ENCODE results near the gene RABL2A. TPM values are rescaled to one million over a fixed set of nuclear protein-coding genes. Genes with fewer than 3 reads are reported as not detected.
"Not testable (repeated sequence)": the region's sequence is repeated elsewhere in the genome, so short reads cannot be mapped to it uniquely, and the experiment has no call there.

The RABL2A gene
- total RNA-seq, 1 donor from 2014 or later, result 23.5 TPM

DNA sequence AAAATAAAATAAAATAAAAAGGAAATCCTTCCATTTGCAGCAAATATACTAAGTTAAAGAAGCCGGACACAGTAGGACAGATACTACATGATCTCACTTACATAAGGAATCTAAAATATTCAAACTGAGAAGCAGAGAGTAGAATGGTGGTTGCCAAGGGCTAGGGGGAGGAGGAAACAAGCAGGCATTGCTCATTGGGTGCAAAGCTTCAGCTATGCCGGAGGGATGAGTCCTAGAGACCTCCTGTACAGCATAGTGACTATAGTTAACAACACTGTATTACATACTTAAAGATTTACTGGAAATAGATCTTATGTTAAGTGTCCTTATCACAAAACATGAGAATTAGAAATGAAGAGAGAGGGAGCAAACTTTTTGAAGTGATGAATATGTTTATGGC is 19.2 kb downstream of the RABL2A start:
- H3K9me3 Mint-ChIP-seq; DNase-seq; H3K36me3 Mint-ChIP-seq (ENCODE audit: low read depth); H3K27ac Mint-ChIP-seq; H3K4me3 Mint-ChIP-seq; H3K4me1 Mint-ChIP-seq; H3K27me3 Mint-ChIP-seq; intact Hi-C loops (cut with micrococcal nuclease): not testable (repeated sequence)

DNA sequence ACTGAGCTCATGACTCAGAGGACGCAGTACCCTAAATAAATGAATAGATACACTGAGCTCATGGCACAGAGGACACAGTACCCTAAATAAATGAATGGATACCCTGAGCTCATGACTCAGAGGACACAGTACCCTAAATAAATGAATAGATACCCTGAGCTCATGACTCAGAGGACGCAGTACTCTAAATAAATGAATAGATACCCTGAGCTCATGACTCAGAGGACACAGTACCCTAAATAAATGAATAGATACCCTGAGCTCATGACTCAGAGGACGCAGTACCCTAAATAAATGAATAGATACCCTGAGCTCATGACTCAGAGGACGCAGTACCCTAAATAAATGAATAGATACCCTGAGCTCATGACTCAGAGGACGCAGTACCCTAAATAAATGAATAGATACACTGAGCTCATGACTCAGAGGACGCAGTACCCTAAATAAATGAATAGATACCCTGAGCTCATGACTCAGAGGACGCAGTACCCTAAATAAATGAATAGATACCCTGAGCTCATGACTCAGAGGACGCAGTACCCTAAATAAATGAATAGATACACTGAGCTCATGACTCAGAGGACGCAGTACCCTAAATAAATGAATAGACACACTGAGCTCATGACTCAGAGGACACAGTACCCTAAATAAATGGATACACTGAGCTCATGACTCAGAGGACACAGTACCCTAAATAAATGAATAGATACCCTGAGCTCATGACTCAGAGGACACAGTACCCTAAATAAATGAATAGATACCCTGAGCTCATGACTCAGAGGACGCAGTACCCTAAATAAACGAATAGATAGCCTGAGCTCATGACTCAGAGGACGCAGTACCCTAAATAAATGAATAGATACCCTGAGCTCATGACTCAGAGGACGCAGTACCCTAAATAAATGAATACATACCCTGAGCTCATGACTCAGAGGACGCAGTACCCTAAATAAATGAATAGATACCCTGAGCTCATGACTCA is 24.1 kb downstream of the RABL2A start:
- H3K27ac Mint-ChIP-seq; H3K4me1 Mint-ChIP-seq; DNase-seq; H3K4me3 Mint-ChIP-seq; H3K9me3 Mint-ChIP-seq; H3K36me3 Mint-ChIP-seq (ENCODE audit: low read depth); H3K27me3 Mint-ChIP-seq: not testable (repeated sequence)
- intact Hi-C loops (cut with micrococcal nuclease), result loop anchor here (10.0 kb wide), 1 partner anchor 724 kb away; no protein-coding TSS in a partner anchor

DNA sequence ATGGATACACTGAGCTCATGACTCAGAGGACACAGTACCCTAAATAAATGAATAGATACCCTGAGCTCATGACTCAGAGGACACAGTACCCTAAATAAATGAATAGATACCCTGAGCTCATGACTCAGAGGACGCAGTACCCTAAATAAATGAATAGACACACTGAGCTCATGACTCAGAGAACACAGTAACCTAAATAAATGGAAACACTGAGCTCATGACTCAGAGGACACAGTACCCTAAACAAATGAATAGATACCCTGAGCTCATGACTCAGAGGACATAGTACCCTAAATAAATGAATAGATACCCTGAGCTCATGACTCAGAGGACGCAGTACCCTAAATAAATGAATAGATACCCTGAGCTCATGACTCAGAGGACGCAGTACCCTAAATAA is 25.5 kb downstream of the RABL2A start:
- not testable (repeated sequence) for H3K27ac Mint-ChIP-seq; H3K36me3 Mint-ChIP-seq (ENCODE audit: low read depth); H3K27me3 Mint-ChIP-seq; DNase-seq; H3K4me3 Mint-ChIP-seq; H3K9me3 Mint-ChIP-seq; H3K4me1 Mint-ChIP-seq
- intact Hi-C loops (cut with micrococcal nuclease), result loop anchor here (10.0 kb wide), 1 partner anchor 722 kb away; no protein-coding TSS in a partner anchor

DNA sequence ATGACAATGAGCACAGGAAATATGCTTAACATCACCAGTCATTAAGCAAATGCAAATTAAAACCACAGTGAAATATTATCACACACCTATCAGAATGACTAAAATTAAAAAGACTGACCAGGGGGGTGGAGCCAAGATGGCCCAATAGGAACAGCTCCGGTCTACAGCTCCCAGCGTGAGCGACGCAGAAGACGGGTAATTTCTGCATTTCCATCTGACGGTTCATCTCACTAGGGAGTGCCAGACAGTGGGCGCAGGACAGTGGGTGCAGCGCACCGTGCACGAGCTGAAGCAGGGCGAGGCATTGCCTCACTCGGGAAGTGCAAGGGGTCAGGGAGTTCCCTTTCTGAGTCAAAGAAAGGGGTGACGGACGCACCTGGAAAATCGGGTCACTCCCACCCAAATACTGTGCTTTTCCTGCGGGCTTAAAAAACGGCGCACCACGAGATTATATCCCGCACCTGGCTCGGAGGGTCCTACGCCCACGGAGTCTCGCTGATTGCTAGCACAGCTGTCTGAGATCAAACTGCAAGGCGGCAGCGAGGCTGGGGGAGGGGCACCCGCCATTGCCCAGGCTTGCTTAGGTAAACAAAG is 29.1 kb downstream of the RABL2A start:
- H3K4me1 Mint-ChIP-seq; H3K36me3 Mint-ChIP-seq (ENCODE audit: low read depth); H3K9me3 Mint-ChIP-seq: not testable (repeated sequence)
- intact Hi-C loops (cut with micrococcal nuclease), result loop anchor here (5.0 to 10.0 kb wide), 2 partner anchors 36 to 719 kb away; no protein-coding TSS in a partner anchor
- Mint-ChIP-seq H3K27ac (peak overlapping the region; percentile 62), H3K4me3 (peak overlapping the region; percentile 77), H3K27me3 (peaks cover 17% of the 10 kb centered on the region)
- peak; percentile 70 for DNase-seq

DNA sequence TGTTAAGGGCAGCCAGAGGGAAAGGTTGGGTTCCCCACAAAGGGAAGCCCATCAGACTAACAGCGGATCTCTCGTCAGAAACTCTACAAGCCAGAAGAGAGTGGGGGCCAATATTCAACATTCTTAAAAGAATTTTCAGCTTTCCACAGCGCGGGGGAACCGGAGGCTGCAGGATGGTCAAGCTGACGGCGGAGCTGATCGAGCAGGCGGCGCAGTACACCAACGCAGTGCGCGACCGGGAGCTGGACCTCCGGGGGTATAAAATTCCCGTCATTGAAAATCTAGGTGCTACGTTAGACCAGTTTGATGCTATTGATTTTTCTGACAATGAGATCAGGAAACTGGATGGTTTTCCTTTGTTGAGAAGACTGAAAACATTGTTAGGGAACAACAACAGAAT is 30.7 kb downstream of the RABL2A start:
- H3K4me3 Mint-ChIP-seq; H3K4me1 Mint-ChIP-seq; H3K27ac Mint-ChIP-seq; H3K36me3 Mint-ChIP-seq (ENCODE audit: low read depth); H3K9me3 Mint-ChIP-seq; DNase-seq: not testable (repeated sequence)
- intact Hi-C loops (cut with micrococcal nuclease), result loop anchor here (5.0 to 10.0 kb wide), 2 partner anchors 35 to 717 kb away; no protein-coding TSS in a partner anchor
- peaks cover 19% of the 10 kb centered on the region for H3K27me3 Mint-ChIP-seq

DNA sequence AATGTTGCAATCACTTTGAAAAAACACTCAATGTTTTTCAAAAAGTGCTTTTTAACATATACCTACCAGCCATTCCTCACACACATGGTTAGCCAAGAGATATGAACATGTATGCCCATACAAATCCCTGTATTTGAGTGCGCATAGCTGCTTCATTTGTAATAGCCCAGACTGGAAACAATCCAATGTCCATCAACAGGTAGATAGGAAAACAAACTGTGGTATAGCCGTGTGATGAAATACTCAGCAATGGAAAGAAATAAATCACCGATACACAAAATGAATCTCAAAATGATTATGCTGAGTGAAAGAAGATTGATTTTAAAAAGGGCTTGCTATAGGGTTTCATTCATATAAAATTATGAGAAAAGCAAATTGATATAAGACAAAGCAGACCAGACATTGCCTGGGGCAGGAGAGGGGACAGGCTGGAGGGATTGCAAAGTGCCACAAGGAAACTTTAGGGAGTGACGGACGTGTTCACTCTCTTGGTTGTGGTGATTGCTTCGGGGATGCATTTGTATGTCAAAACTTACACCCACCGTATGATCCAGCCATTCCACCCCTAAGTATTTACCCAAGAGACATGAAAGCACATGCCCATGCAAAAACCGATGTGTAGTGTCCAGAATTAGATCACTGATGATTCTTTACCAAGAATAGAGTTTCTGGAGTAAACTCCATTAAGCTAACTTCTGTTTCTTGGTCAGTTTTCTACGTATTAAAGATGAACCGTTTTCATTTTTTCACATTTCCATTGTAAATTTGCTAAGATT is 36.4 kb downstream of the RABL2A start:
- DNase-seq; H3K4me1 Mint-ChIP-seq; H3K4me3 Mint-ChIP-seq; H3K36me3 Mint-ChIP-seq (ENCODE audit: low read depth); H3K9me3 Mint-ChIP-seq; intact Hi-C loops (cut with micrococcal nuclease); H3K27ac Mint-ChIP-seq: not testable (repeated sequence)
- H3K27me3 Mint-ChIP-seq, result peaks cover 17% of the 10 kb centered on the region

DNA sequence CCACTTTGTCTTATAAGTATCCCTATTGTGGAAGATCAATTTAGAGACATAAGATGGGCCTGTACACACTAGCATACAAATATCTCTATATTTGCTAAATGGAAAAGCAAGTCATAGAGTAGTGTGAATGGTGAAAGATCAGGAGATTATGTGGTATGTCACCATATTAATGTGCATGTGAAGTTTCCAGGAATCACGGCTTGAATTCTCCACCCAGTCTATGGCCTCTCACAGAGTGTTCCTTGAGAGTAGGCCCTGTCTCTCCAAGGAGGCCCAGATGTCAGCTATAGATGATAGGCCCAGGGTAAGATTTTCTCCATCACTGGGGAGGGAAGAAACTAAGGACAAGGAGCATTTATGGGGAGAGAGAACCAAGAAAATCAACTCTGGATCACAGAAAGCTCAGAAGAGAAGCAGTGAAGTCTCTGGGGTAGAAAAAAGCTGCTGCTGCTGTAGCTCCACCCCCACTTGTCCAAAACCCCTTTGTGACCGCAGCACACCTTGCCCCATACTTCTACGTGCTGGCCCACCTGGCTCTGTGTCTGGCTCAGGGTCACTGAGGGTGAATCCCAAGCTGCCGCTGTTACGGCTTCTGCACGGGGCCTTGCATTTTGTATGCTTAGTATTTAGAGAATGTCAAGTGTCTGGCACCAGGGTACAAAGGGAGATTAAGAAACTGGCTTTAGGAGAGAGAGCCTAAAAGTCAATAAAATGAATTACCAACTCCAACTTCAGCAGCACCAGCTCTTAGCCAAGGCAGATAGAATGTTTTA is 37.9 kb downstream of the RABL2A start:
- not testable (repeated sequence) for H3K9me3 Mint-ChIP-seq

DNA sequence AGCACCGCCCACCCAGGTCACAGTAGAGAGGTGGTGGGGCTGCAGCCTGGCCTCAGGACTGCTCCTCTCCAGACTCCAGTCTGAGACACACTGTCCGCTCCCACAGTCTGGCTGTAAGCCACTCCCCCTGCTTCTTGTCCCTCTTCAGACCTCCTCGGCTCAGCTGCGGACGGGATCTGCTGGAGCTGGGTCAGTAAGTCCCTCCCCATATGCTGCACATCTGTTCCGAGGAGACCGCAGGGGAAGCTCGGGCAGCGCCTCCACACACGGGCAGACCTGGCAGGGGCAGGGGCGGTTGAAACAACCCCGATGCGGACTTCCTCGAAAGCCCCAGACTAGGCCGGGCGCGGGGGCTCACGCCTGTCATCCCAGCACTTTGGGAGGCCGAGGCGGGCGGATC is 41.9 kb downstream of the RABL2A start:
- H3K36me3 Mint-ChIP-seq (ENCODE audit: low read depth); H3K4me3 Mint-ChIP-seq; H3K27ac Mint-ChIP-seq; intact Hi-C loops (cut with micrococcal nuclease); H3K27me3 Mint-ChIP-seq; H3K9me3 Mint-ChIP-seq; H3K4me1 Mint-ChIP-seq; DNase-seq: not testable (repeated sequence)

More for the DNA sequence above, 37.9 kb downstream of the RABL2A start:
- H3K36me3 Mint-ChIP-seq (ENCODE audit: low read depth); H3K27me3 Mint-ChIP-seq; H3K4me1 Mint-ChIP-seq; DNase-seq; H3K4me3 Mint-ChIP-seq; intact Hi-C loops (cut with micrococcal nuclease); H3K27ac Mint-ChIP-seq: not testable (repeated sequence)

DNA sequence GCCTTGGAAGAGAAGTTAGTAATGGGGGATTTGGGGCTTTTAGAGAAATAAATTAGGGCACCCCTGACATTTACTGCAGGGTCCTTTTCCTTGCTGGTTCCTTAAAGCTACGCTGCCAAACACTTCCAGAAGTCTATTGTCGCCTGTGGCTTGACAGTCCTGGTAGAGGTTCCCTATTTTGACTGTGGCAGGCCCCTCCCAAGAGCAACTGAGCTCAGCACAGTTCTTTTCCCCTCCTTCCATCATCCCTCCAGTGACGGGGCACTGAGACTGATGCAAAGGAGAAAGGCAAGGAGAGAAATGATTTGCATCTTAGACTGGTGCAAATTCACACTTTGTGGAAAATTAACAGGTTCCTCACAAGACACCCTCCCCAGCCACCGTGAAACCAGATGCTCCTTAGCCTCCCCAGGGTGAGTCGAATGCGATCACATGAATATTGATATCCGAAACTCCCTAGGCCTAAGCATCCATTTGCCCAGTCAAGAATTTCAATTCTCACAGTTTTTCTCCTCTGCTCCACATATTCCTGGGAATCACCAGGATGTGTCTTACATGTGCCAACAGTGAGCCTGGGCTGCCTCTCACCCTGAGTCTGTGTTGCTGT is 45.4 kb downstream of the RABL2A start:
- Mint-ChIP-seq H3K27me3 (peaks cover 10% of the 10 kb centered on the region), H3K4me1 (no peaks in the 10 kb centered on the region), H3K27ac (no peak overlapping the region)

DNA sequence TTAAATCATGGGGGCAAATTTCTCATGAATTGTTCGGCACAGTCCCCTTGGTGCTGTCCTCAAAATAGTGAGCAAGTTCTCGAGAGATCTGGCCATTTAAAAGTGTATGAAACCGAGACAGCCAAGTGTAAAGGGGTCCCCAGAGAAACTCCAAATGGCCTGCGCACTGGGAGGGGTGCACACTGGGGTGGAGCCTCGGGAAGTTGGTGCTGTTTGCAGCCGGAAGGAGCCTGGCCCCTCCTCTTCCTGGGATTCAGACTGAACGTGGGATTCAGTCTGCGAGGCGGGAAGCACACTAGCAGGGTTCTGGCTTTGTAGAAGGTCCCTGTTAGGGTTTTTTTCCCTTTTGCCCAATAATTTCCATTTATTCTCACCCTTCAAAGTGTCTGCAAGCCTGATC is 48.8 kb downstream of the RABL2A start:
- no peak for DNase-seq
- H3K9me3 Mint-ChIP-seq, result no peaks in the 10 kb centered on the region
- intact Hi-C loops (cut with micrococcal nuclease), result no loop called here
- no peaks in the 10 kb centered on the region for H3K36me3 Mint-ChIP-seq (ENCODE audit: low read depth)
- no peaks in the 10 kb centered on the region for H3K4me1 Mint-ChIP-seq
- no peak overlapping the region for H3K4me3 Mint-ChIP-seq
- H3K27me3 Mint-ChIP-seq, result peaks cover 15% of the 10 kb centered on the region
- H3K27ac Mint-ChIP-seq, result peak overlapping the region; percentile 20

More for the DNA sequence above, 45.4 kb downstream of the RABL2A start:
- Mint-ChIP-seq H3K4me3 (no peak overlapping the region), H3K36me3 (ENCODE audit: low read depth) (no peaks in the 10 kb centered on the region), H3K9me3 (no peaks in the 10 kb centered on the region)
- intact Hi-C loops (cut with micrococcal nuclease), result no loop called here
- DNase-seq, result no peak

DNA sequence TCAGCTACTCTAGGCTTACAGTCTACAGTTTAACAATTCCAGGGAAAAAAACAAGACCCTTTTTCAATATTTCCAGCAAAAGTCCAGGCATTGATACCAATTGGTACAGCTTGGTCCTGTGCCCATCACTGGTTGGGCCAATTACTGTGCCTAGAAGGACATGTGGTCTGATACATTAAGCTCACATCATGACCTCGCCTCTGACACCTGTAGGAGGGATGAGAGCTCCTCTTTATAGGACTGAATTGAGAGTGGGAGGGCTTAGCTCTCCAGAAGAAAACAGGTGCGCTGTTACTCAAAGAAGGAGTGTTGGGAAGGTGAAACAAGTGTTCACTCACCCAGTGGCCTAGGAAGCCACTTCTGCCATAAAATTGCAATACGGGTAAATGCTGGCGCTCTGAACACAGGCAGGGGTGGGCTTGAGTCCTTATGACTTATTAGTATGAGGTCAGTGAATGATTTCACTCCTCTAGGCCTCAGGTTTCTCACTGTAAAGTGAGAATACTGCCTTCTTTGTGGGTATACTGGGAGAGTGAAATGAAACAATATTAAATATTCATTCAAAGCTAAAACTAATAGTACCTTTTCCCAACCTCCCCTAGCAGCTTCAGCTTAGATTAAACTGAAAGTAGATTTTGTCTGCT is 49.7 kb downstream of the RABL2A start:
- H3K36me3 Mint-ChIP-seq (ENCODE audit: low read depth), result no peaks in the 10 kb centered on the region
- no peak overlapping the region for H3K4me3 Mint-ChIP-seq
- H3K27ac Mint-ChIP-seq, result no peak overlapping the region
- DNase-seq, result no peak
- intact Hi-C loops (cut with micrococcal nuclease), result no loop called here
- peaks cover 4% of the 10 kb centered on the region for H3K9me3 Mint-ChIP-seq
- peaks cover 14% of the 10 kb centered on the region for H3K27me3 Mint-ChIP-seq
- H3K4me1 Mint-ChIP-seq, result no peaks in the 10 kb centered on the region

DNA sequence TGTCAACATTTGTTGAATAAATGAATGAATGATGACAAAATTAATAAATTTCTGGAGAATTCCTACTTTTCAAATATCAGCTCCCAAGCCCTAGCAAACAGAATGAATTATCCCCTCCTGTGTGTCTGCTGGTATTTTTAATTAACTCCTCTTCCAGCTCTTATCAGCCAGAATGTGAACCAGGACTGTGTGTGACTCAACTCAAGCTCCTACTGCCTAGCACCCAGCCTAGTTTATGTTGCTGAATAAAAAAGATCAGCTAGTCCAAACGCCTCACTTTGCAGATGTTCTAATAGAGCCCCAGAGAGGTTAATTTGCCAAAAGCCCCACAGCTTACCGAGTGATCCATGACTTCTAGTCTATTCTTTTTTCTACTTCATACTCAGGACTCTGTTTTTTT is 50.3 kb downstream of the RABL2A start:
- no peak overlapping the region for H3K4me3 Mint-ChIP-seq
- peaks cover 10% of the 10 kb centered on the region for H3K9me3 Mint-ChIP-seq
- no peaks in the 10 kb centered on the region for H3K4me1 Mint-ChIP-seq
- no peak for DNase-seq
- peaks cover 15% of the 10 kb centered on the region for H3K27me3 Mint-ChIP-seq
- no peaks in the 10 kb centered on the region for H3K36me3 Mint-ChIP-seq (ENCODE audit: low read depth)
- intact Hi-C loops (cut with micrococcal nuclease), result no loop called here
- no peak overlapping the region for H3K27ac Mint-ChIP-seq
